Tibial artery (tissue), 4 donors: ENCODE data around the gene SLC2A9.
"Not testable (repeated sequence)": the region's sequence is repeated elsewhere in the genome, so short reads cannot be mapped to it uniquely, and the experiment has no call there.

Source experiments
- DNase-seq, 2 donors: peaks; one replicate each; pipeline ENCODE4 v3.0.0-alpha.2; 2019
- H3K27ac ChIP-seq, 2 donors: fragments of 200-600 bp; sonication (generic) in 1 of 2; 1 replicate in 1 of 2; 2 replicates in 1 of 2; pipeline ENCODE4 v1.5.1; 2018 to 2019; ENCODE audit warnings: mild to moderate bottlenecking in 1 of 2
- H3K27me3 ChIP-seq, 2 donors: fragments of 200-600 bp; sonication (generic) in 1 of 2; one replicate each; pipeline versions ENCODE4 v1.5.1 to v1.6.0; 2016 to 2019
- H3K36me3 ChIP-seq, 3 donors: fragments of 200-600 bp; sonication (generic) in 2 of 3; one replicate each; pipeline ENCODE4 v1.5.1; 2016 to 2019; ENCODE audit warnings: mild to moderate bottlenecking in 2 of 3
- H3K4me1 ChIP-seq, 4 donors: fragments of 200-600 bp; sonication (generic) in 2 of 4; 1 replicate in 3 of 4; 2 replicates in 1 of 4; pipeline ENCODE4 v1.5.1; 2016 to 2019
- H3K4me3 ChIP-seq, 2 donors: fragments of 200-600 bp; sonication (generic) in 1 of 2; 1 replicate in 1 of 2; 2 replicates in 1 of 2; pipeline ENCODE4 v1.5.1; 2018 to 2019; ENCODE audit warnings: mild to moderate bottlenecking in 2 of 2
- H3K9me3 ChIP-seq, 3 donors: fragments of 200-600 bp; sonication (generic) in 1 of 3; one replicate each; pipeline ENCODE4 v1.5.1; 2016 to 2019
- intact Hi-C: fragments of 100-400 bp; cut with DNase I; formaldehyde crosslinking; loops from one replicate; pipeline ENCODE4 v1.15.0; 2023; ENCODE audit warnings: low total_unique reads
- TF ChIP-seq, protein P1 (sequence below), 2 experiments: fragments of 200-600 bp in 1 of 2; fragments of 450-650 bp in 1 of 2; IDR thresholded peaks; one replicate each; pipeline ENCODE4 v1.5.1; 2017 to 2019; ENCODE audit warnings: antibody characterized with exemption in 2 of 2, mild to moderate bottlenecking in 1 of 2, moderate library complexity in 1 of 2

The SLC2A9 gene

DNA sequence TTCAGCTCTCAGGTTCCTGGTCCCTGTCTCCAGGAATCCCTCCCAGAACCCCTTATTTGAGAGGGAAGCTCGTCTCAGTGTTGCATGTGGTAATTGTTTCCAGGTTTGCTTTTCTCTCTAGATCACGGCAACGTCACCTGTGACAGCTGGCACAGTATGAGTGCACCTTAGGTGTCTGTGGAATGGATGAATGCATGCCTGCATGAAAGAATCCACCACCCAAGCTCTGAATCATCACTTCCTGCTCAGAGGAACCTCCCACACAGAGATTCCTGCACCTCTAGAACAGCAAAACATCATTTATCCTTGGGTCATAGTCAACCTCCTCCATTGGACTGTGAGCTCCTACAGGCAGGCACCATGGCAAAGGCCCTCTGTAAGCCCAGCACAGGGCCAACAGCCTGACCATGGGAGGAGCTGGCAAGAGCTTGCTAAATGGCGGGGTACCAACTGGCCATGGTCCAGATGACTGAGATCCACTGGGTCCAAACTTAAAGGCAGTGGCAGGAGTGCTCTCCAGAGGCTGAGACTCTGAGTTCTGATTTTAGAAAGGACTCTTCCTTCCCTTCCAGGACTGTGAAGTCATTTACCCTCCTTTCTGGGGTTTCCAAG is 116.2 kb downstream of the SLC2A9 start:
- TF ChIP-seq, protein P1, sequence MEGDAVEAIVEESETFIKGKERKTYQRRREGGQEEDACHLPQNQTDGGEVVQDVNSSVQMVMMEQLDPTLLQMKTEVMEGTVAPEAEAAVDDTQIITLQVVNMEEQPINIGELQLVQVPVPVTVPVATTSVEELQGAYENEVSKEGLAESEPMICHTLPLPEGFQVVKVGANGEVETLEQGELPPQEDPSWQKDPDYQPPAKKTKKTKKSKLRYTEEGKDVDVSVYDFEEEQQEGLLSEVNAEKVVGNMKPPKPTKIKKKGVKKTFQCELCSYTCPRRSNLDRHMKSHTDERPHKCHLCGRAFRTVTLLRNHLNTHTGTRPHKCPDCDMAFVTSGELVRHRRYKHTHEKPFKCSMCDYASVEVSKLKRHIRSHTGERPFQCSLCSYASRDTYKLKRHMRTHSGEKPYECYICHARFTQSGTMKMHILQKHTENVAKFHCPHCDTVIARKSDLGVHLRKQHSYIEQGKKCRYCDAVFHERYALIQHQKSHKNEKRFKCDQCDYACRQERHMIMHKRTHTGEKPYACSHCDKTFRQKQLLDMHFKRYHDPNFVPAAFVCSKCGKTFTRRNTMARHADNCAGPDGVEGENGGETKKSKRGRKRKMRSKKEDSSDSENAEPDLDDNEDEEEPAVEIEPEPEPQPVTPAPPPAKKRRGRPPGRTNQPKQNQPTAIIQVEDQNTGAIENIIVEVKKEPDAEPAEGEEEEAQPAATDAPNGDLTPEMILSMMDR (IDR thresholded peaks at IDR 0.05), result no peak
- Histone ChIP-seq H3K27ac (no peak overlapping the region), H3K36me3 (peaks cover 0 to 19% (median 0%) of the 10 kb centered on the region in 3 donors), H3K27me3 (no peaks in the 10 kb centered on the region), H3K4me1 (peaks cover 0 to 4% (median 2%) of the 10 kb centered on the region in 4 donors), H3K9me3 (no peaks in the 10 kb centered on the region), H3K4me3 (no peak overlapping the region)
- intact Hi-C loops, result no loop called here
- no peak for DNase-seq

DNA sequence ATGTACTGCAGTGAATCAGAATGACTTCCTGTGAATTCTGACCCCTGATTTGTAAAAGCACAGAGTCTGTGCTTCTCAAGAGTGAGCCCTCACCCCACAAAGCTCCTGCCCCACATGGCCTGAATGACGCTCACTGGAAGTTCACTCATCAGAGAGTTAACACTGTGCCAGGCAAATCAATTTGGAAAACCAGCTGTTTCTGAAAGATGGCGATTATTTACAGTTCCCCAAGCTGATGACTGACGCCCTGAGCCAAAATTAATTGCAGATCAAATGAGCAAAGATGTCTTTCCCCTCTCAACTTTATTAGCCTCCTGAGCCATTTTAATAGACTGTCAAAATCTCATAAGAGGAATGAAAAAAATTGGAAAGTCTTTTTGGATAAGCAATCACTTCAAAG is 118.0 kb downstream of the SLC2A9 start:
- intact Hi-C loops, result no loop called here
- Histone ChIP-seq H3K27me3 (no peaks in the 10 kb centered on the region), H3K36me3 (peaks cover 0 to 19% (median 0%) of the 10 kb centered on the region in 3 donors), H3K4me1 (peaks cover 0 to 16% (median 2%) of the 10 kb centered on the region in 4 donors), H3K27ac (no peak overlapping the region), H3K9me3 (no peaks in the 10 kb centered on the region), H3K4me3 (no peak overlapping the region)
- TF ChIP-seq, protein P1 (IDR thresholded peaks at IDR 0.05), result no peak
- no peak for DNase-seq

DNA sequence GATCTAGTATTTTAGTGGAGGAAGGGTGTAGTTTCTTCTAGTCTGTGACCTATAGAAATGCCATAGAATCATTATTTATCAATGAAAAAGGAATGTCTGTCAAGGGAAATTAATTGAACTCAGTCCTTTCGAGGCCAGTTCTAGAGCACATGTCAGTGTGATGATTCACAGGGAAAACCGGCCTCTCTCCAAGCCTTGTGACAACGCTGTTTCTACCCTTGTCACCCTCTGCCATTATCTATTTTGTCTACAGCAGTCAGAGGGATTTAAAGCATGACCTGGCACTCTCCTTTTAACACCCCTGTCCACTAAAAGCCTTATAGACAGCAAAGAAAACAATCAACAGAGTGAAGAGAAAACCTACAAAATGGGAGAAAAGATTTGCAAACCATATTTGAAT is 120.0 kb downstream of the SLC2A9 start:
- Histone ChIP-seq H3K27me3 (no peaks in the 10 kb centered on the region), H3K4me3 (no peak overlapping the region), H3K4me1 (peaks cover 0 to 16% (median 2%) of the 10 kb centered on the region in 4 donors), H3K36me3 (peaks cover 0 to 6% (median 0%) of the 10 kb centered on the region in 3 donors), H3K9me3 (no peaks in the 10 kb centered on the region), H3K27ac (no peak overlapping the region)
- TF ChIP-seq, protein P1 (IDR thresholded peaks at IDR 0.05), result no peak
- intact Hi-C loops, result no loop called here
- DNase-seq, result no peak

DNA sequence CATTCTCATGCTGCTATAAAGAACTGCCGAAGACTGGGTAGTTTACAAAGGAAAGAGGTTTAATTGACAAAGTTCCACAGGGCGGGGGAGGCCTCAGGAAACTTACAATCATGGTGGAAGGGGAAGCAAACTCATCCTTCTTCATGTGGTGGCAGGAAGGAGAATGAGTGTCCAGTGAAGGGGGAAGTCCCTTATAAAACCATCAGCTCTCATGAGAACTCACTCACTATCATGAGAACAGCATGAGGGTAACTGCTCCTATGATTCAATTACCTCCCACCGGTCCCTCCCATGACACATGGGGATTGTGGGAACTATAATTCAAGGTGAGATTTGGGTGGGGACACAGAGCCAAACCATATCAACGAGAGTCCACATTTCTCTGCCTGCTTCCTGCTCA is 120.7 kb downstream of the SLC2A9 start:
- H3K4me3 ChIP-seq, H3K27ac ChIP-seq, H3K9me3 ChIP-seq, intact Hi-C loops, H3K36me3 ChIP-seq, DNase-seq, H3K27me3 ChIP-seq: not testable (repeated sequence)
- H3K4me1 ChIP-seq, result peaks cover 0 to 16% (median 2%) of the 10 kb centered on the region in 4 donors

DNA sequence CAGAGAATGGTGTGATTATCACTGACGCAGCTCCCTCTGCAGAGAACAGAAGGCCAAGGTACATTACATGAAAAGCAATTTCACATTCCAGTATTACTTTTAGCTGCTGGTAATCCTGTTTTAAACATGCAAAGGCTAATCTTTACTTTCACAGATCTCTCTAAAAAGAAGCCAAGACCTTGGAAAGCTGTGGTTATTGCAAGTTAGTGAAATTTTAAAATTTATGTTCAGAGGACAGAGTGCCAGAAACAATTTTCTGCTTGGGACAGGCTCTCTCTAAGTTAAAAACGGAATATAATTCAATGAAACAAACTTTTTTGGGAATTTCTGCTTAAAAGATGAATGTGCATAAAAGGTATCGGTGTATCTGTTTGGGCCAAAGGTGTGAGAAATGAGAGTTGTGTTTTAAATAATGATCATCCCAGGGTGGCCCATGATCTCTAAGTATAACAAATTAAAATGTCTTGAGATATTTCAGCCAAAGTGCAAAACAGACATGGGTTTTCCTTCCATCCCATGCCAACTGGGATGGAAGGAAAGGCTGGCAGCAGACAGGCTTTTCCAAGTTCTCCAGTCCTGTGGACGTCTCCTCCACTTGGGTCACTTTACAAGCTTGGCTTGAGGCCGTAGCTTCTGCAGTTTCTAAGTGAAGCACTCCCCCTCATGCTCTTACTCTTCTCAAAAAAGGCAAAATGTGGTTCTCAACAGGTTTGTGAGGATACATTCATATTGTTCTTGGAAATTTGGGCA is 121.8 kb downstream of the SLC2A9 start:
- Histone ChIP-seq H3K9me3 (no peaks in the 10 kb centered on the region), H3K4me1 (peaks cover 0 to 16% (median 2%) of the 10 kb centered on the region in 4 donors), H3K4me3 (no peak overlapping the region), H3K27me3 (no peaks in the 10 kb centered on the region), H3K27ac (no peak overlapping the region), H3K36me3 (no peaks in the 10 kb centered on the region)
- DNase-seq, result no peak
- intact Hi-C loops, result no loop called here
- TF ChIP-seq, protein P1 (IDR thresholded peaks at IDR 0.05), result no peak

DNA sequence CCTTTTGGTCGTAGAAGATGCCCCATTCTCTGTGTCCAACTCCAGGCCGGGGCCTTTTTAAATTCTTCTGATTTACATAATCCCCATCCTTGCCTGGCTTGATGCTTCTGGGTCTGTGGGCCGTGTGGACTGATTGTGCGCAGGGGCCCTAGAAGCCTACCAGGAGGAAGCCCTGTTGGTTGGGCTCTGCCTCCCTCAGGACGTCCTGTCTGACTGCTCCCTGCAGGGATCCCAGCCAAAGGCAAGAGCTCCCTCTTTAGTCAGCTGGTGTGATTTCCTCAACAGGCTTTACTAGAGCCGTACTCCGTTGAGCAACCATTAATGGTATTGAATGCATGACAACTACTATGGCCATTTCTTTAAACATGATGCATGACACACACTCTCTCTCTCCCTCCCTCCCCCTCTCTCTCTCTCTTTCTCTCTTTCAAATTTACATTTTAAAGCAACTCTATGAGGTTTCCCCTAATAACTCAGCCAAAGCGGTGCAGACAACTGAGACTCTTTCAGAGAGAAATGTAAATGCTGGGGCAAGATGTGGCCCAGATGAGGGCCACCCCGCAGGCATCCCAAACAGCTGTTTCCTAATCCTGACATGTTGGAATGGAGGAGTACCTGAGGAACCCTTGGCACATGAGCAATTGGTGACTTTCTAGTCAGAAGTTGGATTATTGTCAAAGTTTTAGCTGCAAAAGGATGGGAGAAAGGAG is 122.5 kb downstream of the SLC2A9 start:
- no peak for DNase-seq
- intact Hi-C loops, result no loop called here
- TF ChIP-seq, protein P1 (IDR thresholded peaks at IDR 0.05), result no peak

More for the DNA sequence above, 122.5 kb downstream of the SLC2A9 start:
- no peak overlapping the region for H3K4me3 ChIP-seq
- H3K4me1 ChIP-seq, result peaks cover 0 to 16% (median 2%) of the 10 kb centered on the region in 4 donors
- no peaks in the 10 kb centered on the region for H3K36me3 ChIP-seq
- no peaks in the 10 kb centered on the region for H3K9me3 ChIP-seq
- H3K27me3 ChIP-seq, result no peaks in the 10 kb centered on the region
- no peak overlapping the region for H3K27ac ChIP-seq
